Measurements from ENCODE around the gene LRRC49.
"Not testable (repeated sequence)": the region's sequence is repeated elsewhere in the genome, so short reads cannot be mapped to it uniquely, and the experiment has no call there.

Gene LRRC49

DNA sequence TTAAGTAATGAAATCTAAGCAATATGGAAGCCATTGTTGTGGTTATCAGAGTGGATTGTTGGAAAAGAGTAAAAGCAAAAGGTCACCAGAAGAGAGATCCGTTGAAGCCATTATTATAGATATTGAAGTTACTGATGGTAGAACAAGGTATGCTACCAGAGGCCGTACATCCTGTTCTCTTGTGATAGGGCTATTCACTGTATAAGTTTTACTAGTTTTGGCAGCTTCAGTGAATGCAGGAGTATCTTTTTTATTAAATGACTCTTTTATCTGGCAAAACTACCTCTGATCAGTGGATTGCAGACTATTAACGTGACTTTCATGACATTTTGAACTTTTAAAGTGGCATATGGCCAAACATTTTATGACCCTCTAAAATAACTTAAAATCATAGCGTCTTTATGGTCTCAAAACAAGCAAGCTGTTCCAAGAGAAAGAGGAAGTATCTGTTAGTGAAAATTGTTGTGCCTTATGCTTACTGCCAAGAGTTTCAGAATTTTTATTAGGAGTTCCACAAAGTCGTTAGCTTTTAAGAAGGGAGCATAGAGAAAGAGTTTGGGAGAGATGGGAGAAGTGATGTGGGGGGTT, 102.9 kb downstream of the LRRC49 start:
- DNase-seq (ENCODE audit: low read depth) = no peak

- DNase-seq (ENCODE audit: low read depth) = no peak
These were observed 105.7 kb downstream of the LRRC49 start for GRCh38 chr15:70998319-70998718.

DNA sequence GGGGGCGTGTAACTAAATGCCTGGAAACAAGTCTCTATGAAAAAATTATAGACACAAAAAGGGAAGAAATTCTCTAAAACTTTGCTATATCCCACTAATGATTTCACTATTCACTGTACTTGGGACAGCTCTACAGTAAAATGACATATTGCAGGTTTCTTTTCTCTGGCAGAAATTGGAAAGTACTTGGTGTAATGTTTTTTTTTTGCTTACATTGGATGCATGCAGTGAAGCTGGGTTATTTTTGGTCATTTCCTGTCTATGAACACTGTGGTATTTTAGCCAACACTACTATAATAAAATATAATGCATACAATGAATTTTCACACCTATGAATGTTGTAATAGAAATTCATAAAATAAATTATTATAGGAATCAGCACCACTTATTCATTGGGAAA, 109.7 kb downstream of the LRRC49 start:
- no peak for DNase-seq (ENCODE audit: low read depth)

GRCh38 chr15:71003319-71003718, 110.7 kb downstream of the LRRC49 start:
- no peak for DNase-seq (ENCODE audit: low read depth)

DNA sequence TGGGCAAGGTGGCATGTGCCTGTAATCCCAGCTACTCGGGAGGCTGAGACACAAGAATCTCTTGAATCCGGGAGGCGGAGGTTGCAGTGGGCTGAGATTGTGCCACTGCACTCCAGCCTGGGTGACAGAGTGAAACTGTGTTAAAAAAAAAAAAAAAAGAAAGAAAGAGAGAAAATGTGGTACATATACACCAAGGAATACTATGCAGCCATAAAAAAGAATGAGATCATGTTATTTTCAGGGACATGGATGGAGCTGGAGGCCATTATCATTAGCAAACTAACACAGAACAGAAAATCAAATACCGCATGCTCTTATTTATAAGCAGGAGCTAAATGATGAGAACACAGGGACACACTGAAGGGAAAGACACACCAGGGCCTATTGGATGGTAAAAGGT, 111.9 kb downstream of the LRRC49 start:
- DNase-seq (ENCODE audit: low read depth) = not testable (repeated sequence)

- DNase-seq (ENCODE audit: low read depth) = no peak
These were observed 113.3 kb downstream of the LRRC49 start for GRCh38 chr15:71005895-71006294.

- no peak for DNase-seq (ENCODE audit: low read depth)
These were observed 115.7 kb downstream of the LRRC49 start for GRCh38 chr15:71008250-71008870.

DNA sequence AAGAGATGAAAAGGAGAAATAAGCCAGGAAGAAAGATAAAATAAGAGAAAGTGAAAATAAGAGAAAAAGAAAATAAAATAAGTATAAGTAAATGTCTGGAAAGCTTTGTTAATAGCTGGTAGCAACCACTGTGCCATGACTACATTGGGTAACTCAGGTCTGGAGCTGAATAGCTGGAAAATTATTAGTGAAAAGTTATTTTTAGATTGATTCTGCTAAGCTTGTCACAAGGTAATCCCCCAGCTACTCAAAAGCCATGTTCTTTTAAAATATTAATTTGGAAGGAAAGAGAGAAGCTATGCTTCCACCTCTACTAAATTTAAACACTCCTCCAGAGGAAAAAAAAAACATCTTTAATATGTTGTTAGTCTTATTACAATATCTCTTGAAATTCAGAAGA, 117.8 kb downstream of the LRRC49 start:
- DNase-seq (ENCODE audit: low read depth) = no peak

DNA sequence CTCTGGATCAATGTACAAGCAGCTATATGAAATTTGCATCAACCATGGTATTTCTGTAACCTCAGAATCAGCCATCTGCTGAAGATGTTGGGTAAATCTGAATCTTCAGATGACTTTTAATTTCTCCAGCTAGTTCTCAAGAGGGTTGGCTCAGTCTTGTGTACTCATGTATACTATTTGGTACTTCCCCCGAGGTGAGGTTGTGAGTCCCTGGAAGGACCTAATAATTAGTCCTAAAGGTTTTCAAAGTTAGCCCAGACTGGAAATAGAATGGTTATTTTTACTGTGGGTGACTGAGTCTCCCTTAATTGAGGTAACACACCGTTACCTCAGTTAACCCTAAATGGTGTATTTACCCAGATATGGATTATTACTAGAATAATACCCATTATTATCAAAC, 118.4 kb downstream of the LRRC49 start:
- DNase-seq (ENCODE audit: low read depth) = no peak

- no peak for DNase-seq (ENCODE audit: low read depth)
These were observed 119.0 kb downstream of the LRRC49 start for GRCh38 chr15:71011503-71012155.

DNA sequence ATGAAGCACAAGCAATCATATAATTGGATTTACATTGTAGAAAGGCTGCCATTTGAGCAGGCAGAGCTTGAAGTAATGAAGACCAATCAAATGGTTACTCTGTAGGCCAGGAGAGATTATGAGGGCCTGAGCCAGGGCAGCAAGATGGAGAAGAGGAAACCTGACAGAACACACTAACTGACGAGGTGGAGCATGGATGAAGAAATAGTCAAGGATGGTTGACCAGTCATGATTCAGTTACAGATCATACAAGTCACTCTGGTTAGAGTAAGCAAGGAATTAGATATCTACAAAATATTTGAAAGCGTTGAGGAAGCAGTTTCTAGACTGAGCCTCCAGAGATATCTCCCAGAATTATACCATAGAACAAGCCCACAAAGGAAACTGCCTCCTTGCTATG, 120.8 kb downstream of the LRRC49 start:
- DNase-seq (ENCODE audit: low read depth) = no peak

GRCh38 chr15:71015342-71015741, 122.7 kb downstream of the LRRC49 start:
- no peak for DNase-seq (ENCODE audit: low read depth)

GRCh38 chr15:71031232-71031631, 138.6 kb downstream of the LRRC49 start:
- not testable (repeated sequence) for DNase-seq (ENCODE audit: low read depth)

GRCh38 chr15:71035478-71035877, 142.9 kb downstream of the LRRC49 start:
- not testable (repeated sequence) for DNase-seq (ENCODE audit: low read depth)

DNA sequence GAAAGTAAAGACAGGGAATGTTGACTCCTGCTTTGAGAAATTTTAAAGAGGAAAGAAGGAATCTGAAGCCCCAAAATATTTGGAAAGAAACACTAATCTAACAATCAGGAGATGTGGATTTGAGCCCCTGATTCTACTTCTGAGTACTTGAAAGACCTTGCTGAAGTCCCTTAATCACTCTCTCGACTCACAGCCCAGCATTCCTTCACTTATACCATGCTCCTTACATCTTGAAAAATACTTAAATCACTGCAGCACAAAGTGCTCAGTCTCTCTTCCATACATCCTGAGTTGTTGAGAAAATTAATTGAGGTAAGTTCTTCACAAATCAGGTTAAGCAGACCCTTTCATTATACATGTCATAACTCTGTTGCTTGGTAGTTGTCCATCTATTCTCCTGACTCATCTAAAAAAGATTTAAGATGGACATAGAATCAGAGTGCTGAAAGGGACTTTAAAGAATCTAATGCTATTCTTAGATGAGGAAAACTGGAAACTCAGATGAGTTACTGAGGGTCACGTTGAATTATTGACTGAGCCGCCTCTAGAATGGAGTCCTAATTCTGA, 149.8 kb downstream of the LRRC49 start:
- no peak for DNase-seq (ENCODE audit: low read depth)

DNA sequence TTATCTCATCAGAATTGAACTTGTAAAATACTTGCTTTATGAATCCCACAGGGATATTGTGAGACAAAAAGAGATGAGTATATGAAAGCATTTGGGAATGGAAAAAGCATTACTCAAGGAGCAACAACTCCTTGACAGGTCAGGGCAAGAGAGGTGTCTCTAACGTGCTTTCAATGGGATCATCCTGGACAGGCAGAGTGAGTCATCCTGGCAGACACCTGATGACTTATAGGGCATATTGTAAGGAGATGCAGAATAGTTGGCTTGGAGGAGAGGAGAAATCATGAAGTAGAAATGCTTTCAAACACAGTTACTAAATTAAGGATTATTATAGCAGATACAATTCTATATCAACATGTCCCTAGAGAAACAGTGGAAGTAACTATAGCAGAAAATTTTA, 150.7 kb downstream of the LRRC49 start:
- DNase-seq (ENCODE audit: low read depth) = no peak

DNA sequence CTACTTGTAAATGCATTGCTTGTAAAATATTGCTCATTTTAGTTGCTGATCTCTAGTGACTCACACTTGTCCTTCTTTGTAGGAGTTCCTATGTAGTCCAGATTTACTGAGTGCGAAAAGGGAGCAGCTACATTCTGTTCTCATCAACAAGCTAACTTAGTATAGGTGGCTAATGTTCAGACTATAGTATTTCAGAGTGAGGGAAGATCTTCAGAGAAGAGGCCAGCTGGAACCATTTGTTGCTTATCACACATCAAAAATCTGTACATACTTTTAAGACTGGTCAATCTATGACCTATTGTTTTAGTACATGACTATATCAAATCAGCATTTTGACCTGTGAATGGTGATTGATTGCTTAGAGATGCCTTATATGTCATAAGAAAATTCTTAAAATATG, 151.4 kb downstream of the LRRC49 start:
- DNase-seq (ENCODE audit: low read depth) = no peak

DNA sequence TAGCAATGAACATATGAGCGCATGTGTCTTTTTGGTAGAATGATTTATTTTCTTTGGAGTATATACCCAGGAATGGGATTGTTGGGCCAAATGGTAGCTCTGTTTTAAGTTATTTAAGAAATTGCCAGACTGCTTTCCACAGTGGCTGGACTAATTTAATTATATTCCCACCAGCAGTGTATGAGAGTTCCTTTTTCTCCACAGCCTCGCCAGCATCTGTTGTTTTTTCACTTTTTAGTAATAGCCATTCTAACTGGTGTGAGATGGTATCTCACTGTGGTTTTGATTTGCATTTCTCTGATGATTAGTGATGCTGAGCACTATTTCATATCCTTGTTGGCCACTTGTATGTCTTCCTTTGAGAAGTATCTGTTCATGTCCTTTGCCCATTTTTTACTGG, 153.5 kb downstream of the LRRC49 start:
- not testable (repeated sequence) for DNase-seq (ENCODE audit: low read depth)

- no peak for DNase-seq (ENCODE audit: low read depth)
These were observed 156.5 kb downstream of the LRRC49 start for GRCh38 chr15:71048913-71049675.

DNA sequence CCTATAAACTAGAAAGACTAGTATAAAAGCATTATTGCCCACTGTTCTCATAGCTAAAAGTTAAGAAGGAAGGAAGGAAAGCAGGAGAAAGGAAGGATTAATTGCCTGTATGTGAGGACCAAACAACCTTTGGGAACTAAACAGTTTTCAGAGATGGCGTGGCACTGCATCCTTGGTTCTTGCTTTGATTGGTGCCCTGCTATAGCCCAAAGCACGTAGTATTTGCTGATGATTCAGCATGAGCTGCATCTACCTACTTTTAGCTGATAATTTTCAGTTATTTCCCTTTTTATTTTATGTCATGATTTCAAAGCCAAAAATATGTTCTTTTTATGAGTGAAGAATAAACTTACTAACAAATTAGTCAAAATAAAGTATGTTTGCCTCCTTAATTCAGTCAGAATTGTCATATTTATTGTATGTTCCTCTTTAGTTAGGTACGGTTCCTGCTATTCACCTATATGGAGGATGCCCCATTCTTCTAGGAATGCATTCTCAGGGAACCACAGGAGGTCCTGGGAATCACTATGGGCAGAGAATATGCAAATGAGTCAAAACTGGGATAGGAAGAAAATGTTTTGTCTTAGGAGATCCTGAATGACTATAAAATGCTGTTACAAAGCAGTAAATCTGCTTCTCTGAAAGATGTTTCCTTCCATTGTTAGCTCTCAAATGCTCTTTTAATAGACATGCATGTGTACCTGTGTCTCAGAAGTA, 157.2 kb downstream of the LRRC49 start:
- DNase-seq (ENCODE audit: low read depth) = no peak

- DNase-seq (ENCODE audit: low read depth) = no peak
These were observed 157.8 kb downstream of the LRRC49 start for GRCh38 chr15:71050461-71050860.

DNA sequence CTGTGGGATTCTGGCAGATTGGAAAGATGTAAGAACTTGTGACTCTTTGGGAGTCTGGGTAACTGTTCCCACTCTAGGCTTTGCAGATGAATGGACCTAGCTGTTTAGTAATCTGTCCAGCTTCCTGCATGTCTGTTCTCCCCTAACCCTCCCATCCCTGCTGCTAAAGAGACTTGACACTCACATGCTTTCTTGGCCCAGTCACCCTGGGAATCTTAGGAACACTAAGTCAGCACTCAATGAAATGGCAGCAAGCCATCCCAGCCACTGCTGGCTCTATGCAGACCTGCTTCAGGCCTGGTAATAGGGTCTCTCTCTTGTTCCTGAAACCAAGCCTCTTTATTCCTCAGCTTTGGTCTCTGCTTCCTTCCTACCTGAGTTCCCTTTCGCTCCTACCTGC, 158.9 kb downstream of the LRRC49 start:
- no peak for DNase-seq (ENCODE audit: low read depth)

Measured in stimulated activated CD8-positive, alpha-beta memory T cell treated with anti-CD3 and anti-CD28 coated beads, Interleukin-12 subunit alpha, Interleukin-12 subunit beta, amount 100 ng/mL, for 1 hour (primary cell).